Keratinocyte (primary cell): ENCODE results near the gene LSM4. TPM values are rescaled to one million over a fixed set of nuclear protein-coding genes. Genes with fewer than 3 reads are reported as not detected.

Experiments
- DNase-seq: peaks from one replicate; pipeline ENCODE4 v3.0.0-alpha.2; 2011; ENCODE audit warnings: low read depth, missing footprints, low spot score
- FAIRE-seq: peaks from 2 replicates; lab custom pipeline; 2011; peaks lifted over from hg19 to GRCh38; lab: Jason Lieb, UNC
- H2AFZ ChIP-seq: 2 replicates; pipeline ENCODE4 v1.6.0; 2012; ENCODE audit warnings: low read length, control low read depth, inconsistent platforms; ENCODE audit not compliant: control insufficient read depth
- H3K27ac ChIP-seq: 2 replicates; pipeline ENCODE4 v1.5.1; 2011; ENCODE audit warnings: low read length; ENCODE audit not compliant: control insufficient read depth, insufficient read depth
- H3K27me3 ChIP-seq: 3 replicates; pipeline ENCODE4 v1.6.0; 2011; ENCODE audit warnings: low read length; ENCODE audit not compliant: control insufficient read depth, insufficient read depth; ENCODE audit errors: extremely low read depth
- H3K36me3 ChIP-seq, 2 experiments: 2 replicates in 1 of 2; 3 replicates in 1 of 2; pipeline ENCODE4 v1.5.1; 2011; ENCODE audit warnings: low read length in 2 of 2, mild to moderate bottlenecking in 1 of 2; ENCODE audit not compliant: control insufficient read depth in 2 of 2, insufficient read depth in 2 of 2; ENCODE audit errors: extremely low read depth in 1 of 2
- H3K4me1 ChIP-seq: 3 replicates; pipeline ENCODE4 v1.5.1; 2011; ENCODE audit warnings: low read length; ENCODE audit not compliant: control insufficient read depth, insufficient read depth; ENCODE audit errors: extremely low read depth
- H3K4me2 ChIP-seq: 3 replicates; pipeline ENCODE4 v1.6.0; 2011; ENCODE audit warnings: low read depth, low read length; ENCODE audit not compliant: control insufficient read depth, insufficient read depth; ENCODE audit errors: extremely low read depth
- H3K4me3 ChIP-seq, 3 experiments: fragments of 200-600 bp in 1 of 3; sonication (generic) in 1 of 3; 2 replicates in 2 of 3; 3 replicates in 1 of 3; pipeline ENCODE4 v1.5.1; 2011 to 2016; ENCODE audit warnings: low read length in 3 of 3, mild to moderate bottlenecking in 3 of 3, control low read depth in 2 of 3, inconsistent platforms in 1 of 3, low read depth in 1 of 3, mixed read lengths in 1 of 3, mixed run types in 1 of 3, moderate library complexity in 1 of 3; ENCODE audit not compliant: control insufficient read depth in 2 of 3, insufficient read depth in 2 of 3; ENCODE audit errors: extremely low read depth in 1 of 3
- H3K79me2 ChIP-seq: 2 replicates; pipeline ENCODE4 v1.6.0; 2012; ENCODE audit warnings: low read length; ENCODE audit not compliant: control insufficient read depth, insufficient read depth
- H3K9ac ChIP-seq: 3 replicates; pipeline ENCODE4 v1.6.0; 2011; ENCODE audit warnings: low read length; ENCODE audit not compliant: control insufficient read depth, insufficient read depth; ENCODE audit errors: extremely low read depth
- H3K9me1 ChIP-seq: 3 replicates; pipeline ENCODE4 v1.6.0; 2011; ENCODE audit warnings: low read length; ENCODE audit not compliant: control insufficient read depth, insufficient read depth; ENCODE audit errors: extremely low read depth
- H3K9me3 ChIP-seq: 2 replicates; pipeline ENCODE4 v1.5.1; 2012; ENCODE audit warnings: low read depth, low read length; ENCODE audit not compliant: control insufficient read depth
- H4K20me1 ChIP-seq: 3 replicates; pipeline ENCODE4 v1.6.0; 2011; ENCODE audit warnings: low read length; ENCODE audit not compliant: control insufficient read depth, insufficient read depth; ENCODE audit errors: extremely low read depth
- EZH2 ChIP-seq: IDR thresholded peaks from one replicate; pipeline ENCODE4 v1.6.1; 2012; ENCODE audit warnings: inconsistent platforms, mild to moderate bottlenecking, low read length, moderate library complexity
- dilution Hi-C: fragments of 300-500 bp; cut with MboI; formaldehyde crosslinking; loops from one replicate; pipeline ENCODE4 v1.7.0; 2020; ENCODE audit warnings: low sequenced_read_pairs; ENCODE audit not compliant: extremely low pct_ligation_motif_present
- polyA plus RNA-seq, 5 experiments: library from polyadenylated mRNA; depleted of rRNA in 3 of 5; stranded (reverse) in 3 of 5; stranded (forward) in 1 of 5; unstranded in 1 of 5; fragments of >200 nt; gene quantifications; 1 replicate in 1 of 5; 2 replicates in 3 of 5; 3 replicates in 1 of 5; pipeline versions ENCODE4 v1.2.1 to v1.2.3, GENCODE V29; 2011 to 2012; ENCODE audit warnings: missing spikeins in 2 of 5, low read depth in 1 of 5, low replicate concordance in 1 of 5
- TF ChIP-seq, protein P1 (sequence below), 3 experiments: IDR thresholded peaks in 1 of 3; conservative IDR thresholded peaks in 1 of 3; optimal IDR thresholded peaks in 1 of 3; 2 replicates in 2 of 3; 3 replicates in 1 of 3; pipeline versions ENCODE3 to v1.5.1; 2011; ENCODE audit warnings: low read length in 3 of 3, mild to moderate bottlenecking in 3 of 3, moderate library complexity in 2 of 3, control low read depth in 1 of 3, inconsistent platforms in 1 of 3; ENCODE audit not compliant: insufficient read depth in 2 of 3; ENCODE audit errors: extremely low read depth in 1 of 3

Gene LSM4
- polyA plus RNA-seq, 1 donor (not counting 4 experiments of a cell fraction or from before 2014, with no cell fraction given), result 162 TPM

DNA sequence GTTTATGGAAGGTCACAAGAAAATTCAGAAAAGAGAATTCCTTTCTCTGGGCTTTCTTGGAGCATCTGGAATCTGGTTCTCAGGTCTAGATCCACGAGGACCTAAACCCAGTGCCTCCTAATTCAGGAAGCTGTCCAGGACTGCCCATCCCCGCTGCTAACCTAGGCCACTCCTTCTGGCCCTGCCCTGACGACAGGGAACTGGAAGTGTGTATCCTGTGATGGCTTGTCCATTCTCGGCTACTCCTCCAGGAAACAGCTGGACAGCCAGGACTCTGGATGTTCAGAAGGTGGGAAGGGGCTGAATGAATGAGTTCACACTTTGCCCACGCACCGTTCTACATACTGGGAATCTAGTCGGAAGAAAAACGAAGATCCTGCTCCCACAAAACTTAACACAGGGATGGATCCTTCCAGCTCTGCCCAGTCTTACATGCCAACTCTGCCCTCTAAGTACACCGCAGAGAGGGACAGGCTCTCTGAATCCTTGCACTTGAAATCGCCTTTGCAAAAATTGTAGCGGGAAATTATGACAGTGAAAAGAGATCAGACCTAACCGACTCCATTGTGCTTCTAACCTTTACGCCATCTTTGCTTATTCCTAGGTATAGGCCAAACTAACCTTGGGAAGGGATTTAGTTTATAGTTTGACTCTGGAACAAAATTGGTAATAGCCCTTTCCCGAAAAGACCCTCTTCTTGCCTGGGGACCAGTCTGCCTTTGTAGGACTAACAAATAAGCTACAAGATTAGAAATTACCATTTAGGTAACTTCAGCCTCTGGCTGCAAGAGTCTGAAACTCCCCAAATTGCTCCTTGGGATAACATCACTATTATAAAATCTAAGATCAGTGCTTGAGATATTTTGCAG lies 1.8 kb downstream of the LSM4 start:
- H3K4me3 ChIP-seq, result peak overlapping the region in 1 of 3 experiments; percentile 96
- peaks cover 18% of the 10 kb centered on the region for H3K4me1 ChIP-seq
- H3K4me2 ChIP-seq, result peak overlapping the region; percentile 99
- no peaks in the 10 kb centered on the region for H4K20me1 ChIP-seq
- no peak overlapping the region for H3K9ac ChIP-seq
- H2AFZ ChIP-seq, result no peak overlapping the region
- dilution Hi-C loops, result no loop called here
- H3K36me3 ChIP-seq, result peaks cover 2 to 11% of the 10 kb centered on the region in 2 experiments
- no peaks in the 10 kb centered on the region for H3K9me1 ChIP-seq
- H3K27ac ChIP-seq, result no peak overlapping the region
- TF ChIP-seq EZH2, result no peak
- TF ChIP-seq, protein P1, sequence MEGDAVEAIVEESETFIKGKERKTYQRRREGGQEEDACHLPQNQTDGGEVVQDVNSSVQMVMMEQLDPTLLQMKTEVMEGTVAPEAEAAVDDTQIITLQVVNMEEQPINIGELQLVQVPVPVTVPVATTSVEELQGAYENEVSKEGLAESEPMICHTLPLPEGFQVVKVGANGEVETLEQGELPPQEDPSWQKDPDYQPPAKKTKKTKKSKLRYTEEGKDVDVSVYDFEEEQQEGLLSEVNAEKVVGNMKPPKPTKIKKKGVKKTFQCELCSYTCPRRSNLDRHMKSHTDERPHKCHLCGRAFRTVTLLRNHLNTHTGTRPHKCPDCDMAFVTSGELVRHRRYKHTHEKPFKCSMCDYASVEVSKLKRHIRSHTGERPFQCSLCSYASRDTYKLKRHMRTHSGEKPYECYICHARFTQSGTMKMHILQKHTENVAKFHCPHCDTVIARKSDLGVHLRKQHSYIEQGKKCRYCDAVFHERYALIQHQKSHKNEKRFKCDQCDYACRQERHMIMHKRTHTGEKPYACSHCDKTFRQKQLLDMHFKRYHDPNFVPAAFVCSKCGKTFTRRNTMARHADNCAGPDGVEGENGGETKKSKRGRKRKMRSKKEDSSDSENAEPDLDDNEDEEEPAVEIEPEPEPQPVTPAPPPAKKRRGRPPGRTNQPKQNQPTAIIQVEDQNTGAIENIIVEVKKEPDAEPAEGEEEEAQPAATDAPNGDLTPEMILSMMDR (optimal IDR thresholded peaks at IDR 0.05 in 1 of 3, IDR thresholded peaks at IDR 0.05 in 1 of 3, conservative IDR thresholded peaks at IDR 0.05 in 1 of 3; ENCODE audit: extremely low read depth in 1 of 3, insufficient read depth in 2 of 3, low read length in 3 of 3), result no peak
- no peaks in the 10 kb centered on the region for H3K27me3 ChIP-seq
- peaks cover 48% of the 10 kb centered on the region for H3K79me2 ChIP-seq
- H3K9me3 ChIP-seq, result no peaks in the 10 kb centered on the region
- DNase-seq, result no peak
- FAIRE-seq, result no peak

GRCh38 chr19:18319591-18320135 lies 3.2 kb downstream of the LSM4 start:
- no peak overlapping the region for H3K9ac ChIP-seq
- no peak overlapping the region for H3K4me2 ChIP-seq
- no peaks in the 10 kb centered on the region for H3K27me3 ChIP-seq
- H2AFZ ChIP-seq, result no peak overlapping the region
- H3K9me1 ChIP-seq, result no peaks in the 10 kb centered on the region
- no peaks in the 10 kb centered on the region for H4K20me1 ChIP-seq
- DNase-seq (no peak), FAIRE-seq (no peak)
- peaks cover 48% of the 10 kb centered on the region for H3K79me2 ChIP-seq
- H3K4me1 ChIP-seq, result peaks cover 18% of the 10 kb centered on the region
- dilution Hi-C loops, result no loop called here
- H3K9me3 ChIP-seq, result no peaks in the 10 kb centered on the region
- TF ChIP-seq EZH2, result no peak
- TF ChIP-seq, protein P1 (optimal IDR thresholded peaks at IDR 0.05 in 1 of 3, IDR thresholded peaks at IDR 0.05 in 1 of 3, conservative IDR thresholded peaks at IDR 0.05 in 1 of 3; ENCODE audit: extremely low read depth in 1 of 3, insufficient read depth in 2 of 3, low read length in 3 of 3), result no peak
- peaks cover 6 to 11% of the 10 kb centered on the region in 2 experiments for H3K36me3 ChIP-seq
- H3K4me3 ChIP-seq, result no peak overlapping the region
- no peak overlapping the region for H3K27ac ChIP-seq
